ENCODE results near the gene CCP110. TPM values are rescaled to one million over a fixed set of nuclear protein-coding genes. Genes with fewer than 3 reads are reported as not detected.
A peak's percentile ranks its signal among the peaks of the same experiment; 100 is the strongest.

CCP110 gene
- total RNA-seq, 3 donors from 2014 or later (not counting 1 experiment from before 2014, with no cell fraction given): 14.1 to 18.0 (median 17.5) TPM

- H3K4me3 Mint-ChIP-seq: no peak overlapping the region
- ATAC-seq (no peak), DNase-seq (no peak)
- Histone ChIP-seq H3K4me1 (ENCODE audit: control insufficient read depth, insufficient read depth, low read length) (no peaks in the 10 kb centered on the region), H3K9me3 (ENCODE audit: control insufficient read depth, insufficient read depth, low read length) (no peaks in the 10 kb centered on the region), H3K4me3 (ENCODE audit: low read length) (no peak overlapping the region), H3K27me3 (ENCODE audit: control insufficient read depth, insufficient read depth, low read length) (no peaks in the 10 kb centered on the region), H3K36me3 (ENCODE audit: control insufficient read depth, insufficient read depth, low read length) (peaks cover 42% of the 10 kb centered on the region), H3K27ac (ENCODE audit: low read length) (no peak overlapping the region)
- H3K36me3 Mint-ChIP-seq: peaks cover 22% of the 10 kb centered on the region
- no peak overlapping the region for H3K27ac Mint-ChIP-seq
- H3K4me1 Mint-ChIP-seq: peaks cover 5 to 6% of the 10 kb centered on the region in 2 donors
- WGBS (ENCODE audit: insufficient coverage): 94% methylated on average over 2 of the region's 2 CpGs
- intact Hi-C loops (cut with micrococcal nuclease): no loop called here
- no peaks in the 10 kb centered on the region for H3K9me3 Mint-ChIP-seq
- no peaks in the 10 kb centered on the region for H3K27me3 Mint-ChIP-seq (ENCODE audit: low read depth in 2 of 2)
- TF ChIP-seq, protein P1, sequence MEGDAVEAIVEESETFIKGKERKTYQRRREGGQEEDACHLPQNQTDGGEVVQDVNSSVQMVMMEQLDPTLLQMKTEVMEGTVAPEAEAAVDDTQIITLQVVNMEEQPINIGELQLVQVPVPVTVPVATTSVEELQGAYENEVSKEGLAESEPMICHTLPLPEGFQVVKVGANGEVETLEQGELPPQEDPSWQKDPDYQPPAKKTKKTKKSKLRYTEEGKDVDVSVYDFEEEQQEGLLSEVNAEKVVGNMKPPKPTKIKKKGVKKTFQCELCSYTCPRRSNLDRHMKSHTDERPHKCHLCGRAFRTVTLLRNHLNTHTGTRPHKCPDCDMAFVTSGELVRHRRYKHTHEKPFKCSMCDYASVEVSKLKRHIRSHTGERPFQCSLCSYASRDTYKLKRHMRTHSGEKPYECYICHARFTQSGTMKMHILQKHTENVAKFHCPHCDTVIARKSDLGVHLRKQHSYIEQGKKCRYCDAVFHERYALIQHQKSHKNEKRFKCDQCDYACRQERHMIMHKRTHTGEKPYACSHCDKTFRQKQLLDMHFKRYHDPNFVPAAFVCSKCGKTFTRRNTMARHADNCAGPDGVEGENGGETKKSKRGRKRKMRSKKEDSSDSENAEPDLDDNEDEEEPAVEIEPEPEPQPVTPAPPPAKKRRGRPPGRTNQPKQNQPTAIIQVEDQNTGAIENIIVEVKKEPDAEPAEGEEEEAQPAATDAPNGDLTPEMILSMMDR (IDR thresholded peaks at IDR 0.05): no peak
Measured at GRCh38 chr16:19507867-19508266, 15.9 kb upstream of the CCP110 start.

- H3K27me3 ChIP-seq (ENCODE audit: control insufficient read depth, insufficient read depth, low read length): no peaks in the 10 kb centered on the region
- no peak for DNase-seq
- no peak overlapping the region for H3K27ac ChIP-seq (ENCODE audit: low read length)
- intact Hi-C loops (cut with micrococcal nuclease): no loop called here
- peaks cover 44% of the 10 kb centered on the region for H3K36me3 ChIP-seq (ENCODE audit: control insufficient read depth, insufficient read depth, low read length)
- no peak for ATAC-seq
- no peak overlapping the region for H3K27ac Mint-ChIP-seq
- H3K9me3 ChIP-seq (ENCODE audit: control insufficient read depth, insufficient read depth, low read length): no peaks in the 10 kb centered on the region
- no peak overlapping the region for H3K4me3 ChIP-seq (ENCODE audit: low read length)
- H3K27me3 Mint-ChIP-seq (ENCODE audit: low read depth in 2 of 2): no peaks in the 10 kb centered on the region
- peaks cover 19% of the 10 kb centered on the region for H3K36me3 Mint-ChIP-seq
- no peak overlapping the region for H3K4me3 Mint-ChIP-seq
- H3K4me1 ChIP-seq (ENCODE audit: control insufficient read depth, insufficient read depth, low read length): no peaks in the 10 kb centered on the region
- H3K9me3 Mint-ChIP-seq: no peaks in the 10 kb centered on the region
- H3K4me1 Mint-ChIP-seq: peaks cover 26 to 29% of the 10 kb centered on the region in 2 donors
- TF ChIP-seq, protein P1 (IDR thresholded peaks at IDR 0.05): no peak
Measured at GRCh38 chr16:19512297-19512696, 11.4 kb upstream of the CCP110 start.

GRCh38 chr16:19513377-19514053, 10.2 kb upstream of the CCP110 start:
- ATAC-seq (peak in 1 of 3 donors; percentile 48), DNase-seq (no peak)
- Histone ChIP-seq H3K4me1 (ENCODE audit: control insufficient read depth, insufficient read depth, low read length) (no peaks in the 10 kb centered on the region), H3K36me3 (ENCODE audit: control insufficient read depth, insufficient read depth, low read length) (peaks cover 37% of the 10 kb centered on the region), H3K4me3 (ENCODE audit: low read length) (no peak overlapping the region), H3K27ac (ENCODE audit: low read length) (no peak overlapping the region), H3K27me3 (ENCODE audit: control insufficient read depth, insufficient read depth, low read length) (no peaks in the 10 kb centered on the region), H3K9me3 (ENCODE audit: control insufficient read depth, insufficient read depth, low read length) (no peaks in the 10 kb centered on the region)
- Mint-ChIP-seq H3K36me3 (peaks cover 19% of the 10 kb centered on the region), H3K27me3 (ENCODE audit: low read depth in 2 of 2) (no peaks in the 10 kb centered on the region), H3K4me1 (peaks cover 35 to 38% of the 10 kb centered on the region in 2 donors), H3K27ac (no peak overlapping the region), H3K9me3 (no peaks in the 10 kb centered on the region), H3K4me3 (no peak overlapping the region)
- intact Hi-C loops (cut with micrococcal nuclease): no loop called here
- 86% methylated on average over 1 of the region's 4 CpGs for WGBS (ENCODE audit: insufficient coverage)
- TF ChIP-seq, protein P1 (IDR thresholded peaks at IDR 0.05): no peak

DNA sequence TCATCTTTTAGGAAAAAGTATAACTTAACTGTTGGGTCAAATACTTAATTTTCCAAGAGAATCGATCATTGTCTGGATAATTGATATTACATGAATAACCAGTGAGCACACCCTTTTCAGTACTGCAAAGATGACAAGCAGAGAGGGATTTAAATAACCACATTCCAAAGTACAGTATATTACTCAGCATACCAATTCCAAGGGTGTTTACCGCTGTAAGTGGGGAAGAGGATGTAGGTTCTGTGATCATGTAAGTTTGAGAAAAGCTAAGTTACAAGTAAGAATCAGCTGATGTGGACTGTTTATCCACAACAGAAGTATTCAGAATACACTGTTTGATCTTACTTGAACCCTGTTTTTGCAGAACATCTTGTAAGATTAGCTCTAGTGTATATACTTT, 8.0 kb upstream of the CCP110 start:
- Histone ChIP-seq H3K9me3 (ENCODE audit: control insufficient read depth, insufficient read depth, low read length) (no peaks in the 10 kb centered on the region), H3K4me3 (ENCODE audit: low read length) (no peak overlapping the region), H3K27me3 (ENCODE audit: control insufficient read depth, insufficient read depth, low read length) (no peaks in the 10 kb centered on the region), H3K4me1 (ENCODE audit: control insufficient read depth, insufficient read depth, low read length) (peaks cover 7% of the 10 kb centered on the region), H3K36me3 (ENCODE audit: control insufficient read depth, insufficient read depth, low read length) (peaks cover 29% of the 10 kb centered on the region), H3K27ac (ENCODE audit: low read length) (no peak overlapping the region)
- Mint-ChIP-seq H3K4me1 (peaks cover 49 to 54% of the 10 kb centered on the region in 2 donors), H3K4me3 (no peak overlapping the region), H3K27ac (no peak overlapping the region), H3K27me3 (ENCODE audit: low read depth in 2 of 2) (no peaks in the 10 kb centered on the region), H3K9me3 (no peaks in the 10 kb centered on the region), H3K36me3 (peaks cover 19% of the 10 kb centered on the region)
- intact Hi-C loops (cut with micrococcal nuclease): no loop called here
- DNase-seq (no peak), ATAC-seq (no peak)
- TF ChIP-seq, protein P1 (IDR thresholded peaks at IDR 0.05): no peak
- WGBS (ENCODE audit: insufficient coverage): 100% methylated on average over 1 of the region's 2 CpGs

Data from natural killer cell (primary cell).